ENCODE data around the gene ARNT2. TPM values are rescaled to one million over a fixed set of nuclear protein-coding genes. Genes with fewer than 3 reads are reported as not detected.

Gene ARNT2
- total and polyA plus RNA-seq, 2 of the 13 experiments (the other 11 are each of a cell fraction or from before 2014, with no cell fraction given): 0.69 to 1.7 TPM

GRCh38 chr15:80434926-80435720 lies 30.9 kb downstream of the ARNT2 start (continued):
- TF ChIP-seq TRIM22 (IDR thresholded peaks at IDR 0.05) (no peak), ATF6 (CRISPR knock-in tag; conservative IDR thresholded peaks at IDR 0.05) (no peak), ZBTB21 (CRISPR knock-in tag; IDR thresholded peaks at IDR 0.05) (no peak), CREBL2 (CRISPR knock-in tag; IDR thresholded peaks at IDR 0.05; ENCODE audit: borderline replicate concordance) (no peak), ZNF275 (CRISPR knock-in tag; IDR thresholded peaks at IDR 0.05; ENCODE audit: borderline replicate concordance) (no peak), TCF7 (IDR thresholded peaks at IDR 0.05; ENCODE audit: low read depth) (0 out of 2 replicates have a peak, but pooled peaks have one; percentile 42), ZNF720 (CRISPR knock-in tag; IDR thresholded peaks at IDR 0.05) (no peak), SPEN (CRISPR knock-in tag; IDR thresholded peaks at IDR 0.05; ENCODE audit: low read depth) (no peak), TP53 (CRISPR knock-in tag; conservative IDR thresholded peaks at IDR 0.05) (no peak), ZBTB33 (CRISPR knock-in tag; IDR thresholded peaks at IDR 0.05) (no peak), NFYB (CRISPR knock-in tag; IDR thresholded peaks at IDR 0.05) (no peak), ZBTB25 (CRISPR knock-in tag; IDR thresholded peaks at IDR 0.05) (no peak), ZNF775 (CRISPR knock-in tag; IDR thresholded peaks at IDR 0.05; ENCODE audit: borderline replicate concordance) (no peak), ZEB1 (IDR thresholded peaks at IDR 0.05; ENCODE audit: insufficient replicate concordance, low read depth) (no peak), TEAD3 (CRISPR knock-in tag; optimal IDR thresholded peaks at IDR 0.05; ENCODE audit: borderline replicate concordance) (peak; percentile 76), TFDP2 (CRISPR knock-in tag; IDR thresholded peaks at IDR 0.05) (no peak), ZNF331 (CRISPR knock-in tag; IDR thresholded peaks at IDR 0.05) (no peak), PHF21A (CRISPR knock-in tag; IDR thresholded peaks at IDR 0.05) (peak; percentile 57; the same call in 1 of the 2 replicates), ZBTB1 (CRISPR knock-in tag; IDR thresholded peaks at IDR 0.05; ENCODE audit: borderline replicate concordance) (no peak)

Measured in HepG2 (cell line).